ENCODE results near the gene STK4.
A peak's percentile ranks its signal among the peaks of the same experiment; 100 is the strongest.

STK4 gene

GRCh38 chr20:45098103-45098773 lies 131.9 kb downstream of the STK4 start:
- Mint-ChIP-seq H3K27me3 (ENCODE audit: low read depth, poor library complexity) (peaks cover 84% of the 10 kb centered on the region), H3K9me3 (peaks cover 4% of the 10 kb centered on the region), H3K36me3 (ENCODE audit: low read depth) (no peaks in the 10 kb centered on the region), H3K4me1 (no peaks in the 10 kb centered on the region), H3K4me3 (peak overlapping the region; percentile 47), H3K27ac (no peak overlapping the region)
- peak; percentile 68 for DNase-seq
- no peak for TF ChIP-seq CTCF (IDR thresholded peaks at IDR 0.05)

- Mint-ChIP-seq H3K9me3 (peaks cover 4% of the 10 kb centered on the region), H3K36me3 (ENCODE audit: low read depth) (no peaks in the 10 kb centered on the region), H3K4me3 (peak within 1 kb of the TSS; percentile 70), H3K27me3 (ENCODE audit: low read depth, poor library complexity) (peaks cover 88% of the 10 kb centered on the region), H3K27ac (no peak within 1 kb of the TSS), H3K4me1 (no peaks in the 10 kb centered on the region)
- no peak for TF ChIP-seq CTCF (IDR thresholded peaks at IDR 0.05)
- DNase-seq: peak; percentile 60
Observed at GRCh38 chr20:45100563-45101245, 134.4 kb downstream of the STK4 start, which contains the start of gene KCNS1. Gene KCNS1, minus strand, starts transcription at chr20:45101127. Its CDS starts 1,891 bp downstream, at chr20:45099236.

GRCh38 chr20:45101333-45101850 lies 135.1 kb downstream of the STK4 start:
- no peaks in the 10 kb centered on the region for H3K4me1 Mint-ChIP-seq
- TF ChIP-seq CTCF (IDR thresholded peaks at IDR 0.05): no peak
- no peak overlapping the region for H3K27ac Mint-ChIP-seq
- peaks cover 88% of the 10 kb centered on the region for H3K27me3 Mint-ChIP-seq (ENCODE audit: low read depth, poor library complexity)
- no peak for DNase-seq
- peaks cover 4% of the 10 kb centered on the region for H3K9me3 Mint-ChIP-seq
- H3K4me3 Mint-ChIP-seq: peak overlapping the region; percentile 70
- no peaks in the 10 kb centered on the region for H3K36me3 Mint-ChIP-seq (ENCODE audit: low read depth)

GRCh38 chr20:45103072-45103471 lies 136.8 kb downstream of the STK4 start:
- Mint-ChIP-seq H3K9me3 (no peaks in the 10 kb centered on the region), H3K27me3 (ENCODE audit: low read depth, poor library complexity) (peaks cover 90% of the 10 kb centered on the region), H3K36me3 (ENCODE audit: low read depth) (no peaks in the 10 kb centered on the region), H3K27ac (no peak overlapping the region), H3K4me1 (no peaks in the 10 kb centered on the region), H3K4me3 (no peak overlapping the region)
- no peak for DNase-seq
- no peak for TF ChIP-seq CTCF (IDR thresholded peaks at IDR 0.05)

- no peaks in the 10 kb centered on the region for H3K36me3 Mint-ChIP-seq (ENCODE audit: low read depth)
- H3K4me1 Mint-ChIP-seq: no peaks in the 10 kb centered on the region
- no peak overlapping the region for H3K27ac Mint-ChIP-seq
- H3K27me3 Mint-ChIP-seq (ENCODE audit: low read depth, poor library complexity): peaks cover 75% of the 10 kb centered on the region
- no peaks in the 10 kb centered on the region for H3K9me3 Mint-ChIP-seq
- no peak overlapping the region for H3K4me3 Mint-ChIP-seq
- TF ChIP-seq CTCF (IDR thresholded peaks at IDR 0.05): no peak
- DNase-seq: no peak
Observed at GRCh38 chr20:45104786-45105185, 138.5 kb downstream of the STK4 start.
